GM12875 (cell line): Measurements from ENCODE around the gene CASP5.

Experiments
- H3K4me3 ChIP-seq: one replicate; pipeline ENCODE4 v1.5.1; 2011; ENCODE audit warnings: low read depth, low read length, control low read depth
- CTCF ChIP-seq: IDR thresholded peaks from 2 replicates; pipeline ENCODE4 v1.5.1; 2011; ENCODE audit warnings: low read depth, mild to moderate bottlenecking, control low read depth, inconsistent platforms, low read length, moderate library complexity, borderline replicate concordance; ENCODE audit not compliant: insufficient read depth

The CASP5 gene

DNA sequence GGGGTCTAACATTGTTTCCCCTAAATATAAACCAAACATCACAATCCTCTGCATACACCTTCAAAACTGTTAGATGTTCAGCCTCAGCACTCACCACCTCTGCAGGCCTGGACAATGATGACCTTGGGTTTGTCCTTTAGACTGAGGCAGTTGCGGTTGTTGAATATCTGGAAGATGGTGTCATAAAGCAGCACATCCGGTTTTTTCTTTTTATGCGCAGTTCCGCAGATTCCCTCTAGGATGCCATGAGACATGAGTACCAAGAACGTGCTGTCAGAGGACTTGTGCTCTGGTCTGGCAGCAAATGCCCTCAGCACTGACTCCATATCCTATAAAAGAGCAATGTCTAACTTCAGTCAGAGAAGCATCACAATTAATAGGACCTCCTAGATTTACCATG is 22.8 kb downstream of the CASP5 start:
- no peak for TF ChIP-seq CTCF
- H3K4me3 ChIP-seq = no peak overlapping the region

DNA sequence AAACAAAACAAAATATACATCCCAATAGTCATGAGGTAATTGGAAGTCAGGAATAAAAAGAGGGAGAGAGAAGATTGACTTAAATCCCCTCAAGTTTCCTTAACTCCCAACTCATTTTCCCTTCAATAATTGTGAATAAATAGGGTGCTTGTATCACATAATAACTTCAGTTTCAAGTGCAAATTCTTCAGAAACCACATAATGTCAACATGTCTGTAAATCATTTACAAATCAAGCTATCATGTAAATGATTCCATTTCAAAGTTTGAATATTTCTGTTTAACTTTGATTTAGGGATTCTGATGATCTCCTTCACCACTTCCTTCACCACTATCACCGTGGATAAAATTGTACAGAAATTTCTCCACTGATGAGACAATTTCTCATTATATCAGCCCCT is 23.2 kb downstream of the CASP5 start:
- H3K4me3 ChIP-seq = no peak overlapping the region
- TF ChIP-seq CTCF = no peak

DNA sequence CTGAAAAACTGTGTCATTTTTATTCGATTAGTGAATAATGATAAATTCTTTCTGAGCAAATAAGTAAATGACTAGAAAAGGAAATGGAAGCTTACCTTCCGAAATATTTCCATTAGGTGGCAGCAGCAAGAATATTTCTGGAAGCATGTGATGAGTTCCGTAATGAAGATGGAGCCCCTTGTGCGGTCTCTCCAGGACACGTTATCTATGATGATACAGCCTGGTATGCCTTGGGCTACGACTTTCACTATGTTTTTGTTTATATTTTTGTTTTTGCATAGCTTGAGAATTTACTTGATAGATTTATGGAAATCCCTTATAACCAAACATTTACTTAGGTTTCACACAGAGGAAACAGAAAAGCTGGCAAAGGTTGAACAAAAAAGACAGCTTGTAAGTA is 25.7 kb downstream of the CASP5 start:
- no peak overlapping the region for H3K4me3 ChIP-seq
- no peak for TF ChIP-seq CTCF

- no peak overlapping the region for H3K4me3 ChIP-seq
- no peak for TF ChIP-seq CTCF
Observed at GRCh38 chr11:104995001-104995408, 28.0 kb downstream of the CASP5 start.

DNA sequence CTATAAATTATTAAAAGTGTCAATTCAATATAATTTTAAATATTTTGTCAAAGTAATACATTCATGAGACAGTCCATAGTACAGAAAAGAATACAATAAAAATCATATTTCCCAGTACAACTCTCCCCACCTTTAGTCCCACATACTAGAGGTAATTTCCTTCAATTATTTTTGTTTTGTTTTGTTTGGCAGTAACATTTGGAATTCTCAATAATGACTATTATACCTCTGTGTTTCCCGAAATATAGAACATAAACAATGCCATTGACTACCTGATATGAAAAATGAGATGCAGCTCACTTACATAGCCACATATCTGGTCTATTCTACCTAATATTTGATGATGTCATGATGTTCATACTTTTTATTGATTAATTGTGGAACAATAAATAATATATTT is 30.2 kb downstream of the CASP5 start:
- no peak for TF ChIP-seq CTCF
- H3K4me3 ChIP-seq = no peak overlapping the region

DNA sequence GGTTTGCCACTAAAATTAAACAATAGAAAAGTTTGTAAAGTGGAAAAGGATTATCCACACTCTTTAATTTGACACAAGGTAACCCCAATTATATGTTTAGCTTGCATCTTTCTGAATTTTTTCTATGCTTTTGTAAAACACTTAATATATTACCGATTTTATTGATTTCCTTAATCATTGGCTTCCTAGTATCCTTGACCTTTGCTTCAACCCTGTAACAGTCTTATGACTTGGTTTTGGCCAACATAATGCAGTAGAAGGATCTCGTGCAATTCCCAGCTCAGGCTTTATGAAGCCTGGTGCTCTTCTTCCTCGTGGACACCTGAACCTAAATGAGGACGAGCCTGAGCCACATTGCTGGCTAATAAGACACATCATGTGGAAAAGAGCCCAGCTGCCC is 31.0 kb downstream of the CASP5 start:
- no peak for TF ChIP-seq CTCF
- no peak overlapping the region for H3K4me3 ChIP-seq

DNA sequence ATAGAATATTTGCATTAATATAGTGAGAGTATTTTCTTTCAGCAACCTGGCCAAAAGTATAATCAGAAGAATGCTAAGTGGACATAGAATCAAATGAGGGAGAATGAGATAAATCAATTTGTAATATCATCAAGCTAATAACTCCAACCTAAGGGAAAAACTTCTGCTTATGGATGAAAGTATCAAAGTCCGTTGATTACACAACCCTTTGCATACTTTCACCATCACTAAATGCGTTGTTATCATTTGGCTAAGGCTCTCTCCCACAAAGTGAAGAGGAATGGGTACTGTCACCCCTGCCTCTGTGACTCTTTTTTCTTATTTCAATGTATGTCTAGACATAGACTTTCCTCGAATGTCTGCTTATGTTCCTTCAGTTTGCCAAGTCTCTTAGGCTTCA is 38.2 kb downstream of the CASP5 start:
- TF ChIP-seq CTCF = no peak
- no peak overlapping the region for H3K4me3 ChIP-seq
